Suprapubic skin (tissue), 4 donors: ENCODE measurements around the gene COX20.

Source experiments
- CTCF ChIP-seq, 2 donors: fragments of 200-600 bp in 1 of 2; fragments of 450-650 bp in 1 of 2; sonication (generic) in 1 of 2; IDR thresholded peaks; one replicate each; pipeline ENCODE4 v1.5.1; 2016 to 2019; ENCODE audit warnings: antibody characterized with exemption in 2 of 2, mild to moderate bottlenecking in 1 of 2, moderate library complexity in 1 of 2
- POLR2A ChIP-seq, 2 donors: fragments of 450-650 bp; IDR thresholded peaks; one replicate each; pipeline ENCODE4 v1.6.1; 2017; ENCODE audit warnings: antibody characterized with exemption in 2 of 2, mild to moderate bottlenecking in 2 of 2, moderate library complexity in 2 of 2
- POLR2AphosphoS5 ChIP-seq, 3 donors: sonication (generic); formaldehyde crosslinking; IDR thresholded peaks; one replicate each; pipeline ENCODE4 v1.6.1; 2017; ENCODE audit warnings: antibody characterized with exemption in 3 of 3

GRCh38 chr1:244863491-244864252, 28.2 kb downstream of the COX20 start:
- no peak for TF ChIP-seq CTCF (IDR thresholded peaks at IDR 0.05)
- peak in 1 of 3 donors; percentile 37 for TF ChIP-seq POLR2AphosphoS5 (IDR thresholded peaks at IDR 0.05)
- TF ChIP-seq POLR2A (IDR thresholded peaks at IDR 0.05) = no peak
